T-helper 2 cell treated with Interferon-gamma antibody and Interleukin-4, amounts not matched to agents 5 μg/mL and 100 μg/mL, for 36 hours (primary cell): ENCODE data around the gene BAIAP3.

Experiments used
- DNase-seq: peaks from one replicate; pipeline ENCODE4 v3.0.0; 2021; ENCODE audit warnings: low spot score
- H3K27ac Mint-ChIP-seq: one replicate; pipeline ENCODE4 v1.8.0; 2021; ENCODE audit warnings: mild to moderate bottlenecking, mixed read lengths
- H3K27me3 Mint-ChIP-seq: one replicate; pipeline ENCODE4 v1.8.0; 2021; ENCODE audit warnings: low read depth, mixed read lengths
- H3K36me3 Mint-ChIP-seq: one replicate; pipeline ENCODE4 v1.8.0; 2021; ENCODE audit warnings: low read depth, mixed read lengths
- H3K4me1 Mint-ChIP-seq: one replicate; pipeline ENCODE4 v1.8.0; 2021; ENCODE audit warnings: low read depth, mixed read lengths
- H3K4me3 Mint-ChIP-seq: one replicate; pipeline ENCODE4 v1.8.0; 2022; ENCODE audit warnings: mild to moderate bottlenecking, moderate library complexity, mixed read lengths
- H3K9me3 Mint-ChIP-seq: one replicate; pipeline ENCODE4 v1.8.0; 2021; ENCODE audit warnings: mixed read lengths

Gene BAIAP3

GRCh38 chr16:1347962-1348361 is 14.5 kb downstream of the BAIAP3 start:
- no peak for DNase-seq
- H3K4me1 Mint-ChIP-seq = peaks cover 20% of the 10 kb centered on the region
- H3K27ac Mint-ChIP-seq = no peak overlapping the region
- H3K27me3 Mint-ChIP-seq = no peaks in the 10 kb centered on the region
- no peaks in the 10 kb centered on the region for H3K36me3 Mint-ChIP-seq
- no peak overlapping the region for H3K4me3 Mint-ChIP-seq
- no peaks in the 10 kb centered on the region for H3K9me3 Mint-ChIP-seq

GRCh38 chr16:1348441-1348840 is 15.0 kb downstream of the BAIAP3 start:
- no peaks in the 10 kb centered on the region for H3K9me3 Mint-ChIP-seq
- no peak overlapping the region for H3K4me3 Mint-ChIP-seq
- H3K36me3 Mint-ChIP-seq = no peaks in the 10 kb centered on the region
- no peak overlapping the region for H3K27ac Mint-ChIP-seq
- no peaks in the 10 kb centered on the region for H3K27me3 Mint-ChIP-seq
- peaks cover 18% of the 10 kb centered on the region for H3K4me1 Mint-ChIP-seq
- no peak for DNase-seq

DNA sequence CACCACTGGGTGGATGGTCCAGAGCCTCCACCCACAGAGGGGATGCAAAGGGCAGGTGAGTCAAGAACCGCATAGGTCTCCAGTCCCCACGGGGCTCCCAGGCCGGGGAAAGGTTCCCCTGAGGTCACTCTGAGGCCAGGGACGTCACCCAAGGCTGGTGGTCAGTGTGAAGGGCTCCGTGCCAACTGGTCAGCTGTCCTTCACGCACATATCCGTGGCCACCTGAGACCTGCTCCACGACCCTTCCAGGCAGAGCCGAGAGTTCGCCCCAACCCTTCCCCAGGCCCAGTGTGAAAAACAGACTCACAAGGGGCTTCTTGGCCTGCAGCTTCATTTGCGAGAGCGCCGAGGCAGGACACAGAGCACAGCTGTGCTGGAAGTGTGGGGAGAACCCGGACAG is 15.5 kb downstream of the BAIAP3 start:
- H3K27me3 Mint-ChIP-seq = no peaks in the 10 kb centered on the region
- H3K9me3 Mint-ChIP-seq = no peaks in the 10 kb centered on the region
- no peak for DNase-seq
- no peaks in the 10 kb centered on the region for H3K36me3 Mint-ChIP-seq
- peaks cover 17% of the 10 kb centered on the region for H3K4me1 Mint-ChIP-seq
- H3K4me3 Mint-ChIP-seq = no peak overlapping the region
- H3K27ac Mint-ChIP-seq = no peak overlapping the region

- H3K9me3 Mint-ChIP-seq = no peaks in the 10 kb centered on the region
- H3K4me3 Mint-ChIP-seq = no peak overlapping the region
- H3K36me3 Mint-ChIP-seq = no peaks in the 10 kb centered on the region
- no peak overlapping the region for H3K27ac Mint-ChIP-seq
- no peak for DNase-seq
- H3K4me1 Mint-ChIP-seq = peaks cover 17% of the 10 kb centered on the region
- no peaks in the 10 kb centered on the region for H3K27me3 Mint-ChIP-seq
These were observed 15.9 kb downstream of the BAIAP3 start for GRCh38 chr16:1349351-1349750.

DNA sequence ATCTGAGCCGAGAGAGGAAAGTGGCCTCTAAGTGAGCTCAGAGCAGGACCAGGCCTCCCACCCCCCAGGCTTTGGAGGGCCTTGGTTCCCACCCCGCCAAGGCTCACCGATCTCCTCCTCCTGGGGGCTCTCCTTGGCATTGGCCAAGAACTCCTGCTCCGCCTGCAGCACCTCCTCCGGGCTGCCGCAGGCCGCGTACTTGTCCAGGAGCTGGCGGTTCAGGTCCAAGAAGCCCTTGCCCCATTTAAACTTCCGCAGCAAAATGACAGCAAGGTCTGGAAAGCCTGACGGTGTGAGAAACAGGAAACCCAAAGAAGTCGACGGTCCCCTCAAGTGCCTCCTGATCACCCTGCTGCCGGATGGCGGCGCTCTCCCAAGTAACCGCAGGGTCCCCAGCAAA is 16.5 kb downstream of the BAIAP3 start:
- no peak overlapping the region for H3K27ac Mint-ChIP-seq
- no peak for DNase-seq
- H3K27me3 Mint-ChIP-seq = no peaks in the 10 kb centered on the region
- peaks cover 19% of the 10 kb centered on the region for H3K4me1 Mint-ChIP-seq
- H3K9me3 Mint-ChIP-seq = no peaks in the 10 kb centered on the region
- H3K4me3 Mint-ChIP-seq = peak overlapping the region; percentile 80
- no peaks in the 10 kb centered on the region for H3K36me3 Mint-ChIP-seq

GRCh38 chr16:1350691-1351090 is 17.2 kb downstream of the BAIAP3 start:
- Mint-ChIP-seq H3K27ac (peak overlapping the region; percentile 75), H3K27me3 (no peaks in the 10 kb centered on the region), H3K36me3 (no peaks in the 10 kb centered on the region), H3K4me3 (peak overlapping the region; percentile 80), H3K9me3 (no peaks in the 10 kb centered on the region), H3K4me1 (peaks cover 23% of the 10 kb centered on the region)
- no peak for DNase-seq

DNA sequence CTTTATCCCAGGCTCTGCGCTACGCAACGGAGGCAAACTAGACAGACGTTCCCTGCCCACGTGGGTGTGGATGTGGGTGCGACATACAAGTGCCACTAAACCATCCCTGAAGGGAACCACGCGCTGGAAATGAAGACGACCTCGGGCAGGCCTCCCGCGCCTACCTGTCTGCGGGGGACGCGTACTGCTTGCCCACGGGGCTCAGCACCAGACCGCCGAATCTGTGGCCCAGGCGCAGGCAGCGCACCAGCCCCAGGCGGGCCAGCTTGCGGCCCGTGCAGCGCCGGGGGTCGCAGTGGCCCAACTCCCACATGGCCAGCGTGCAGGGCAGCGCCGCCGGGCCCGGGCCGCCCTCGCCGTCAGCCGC is 17.8 kb downstream of the BAIAP3 start:
- Mint-ChIP-seq H3K9me3 (no peaks in the 10 kb centered on the region), H3K27me3 (no peaks in the 10 kb centered on the region), H3K4me1 (peaks cover 23% of the 10 kb centered on the region), H3K27ac (peak overlapping the region; percentile 75), H3K36me3 (no peaks in the 10 kb centered on the region), H3K4me3 (peak overlapping the region; percentile 80)
- DNase-seq = no peak

GRCh38 chr16:1351582-1352362 is 18.3 kb downstream of the BAIAP3 start, which contains the start of the genes GNPTG and TSR3:
Gene GNPTG (plus strand): TSS chr16:1351931. CDS start chr16:1351966, 35 bp downstream.
Gene TSR3 (minus strand): TSS chr16:1351878. CDS start chr16:1351804, 74 bp downstream.
- peak within 1 kb of the TSS; percentile 88 for H3K4me3 Mint-ChIP-seq
- DNase-seq = peak; percentile 93
- H3K36me3 Mint-ChIP-seq = no peaks in the 10 kb centered on the region
- H3K9me3 Mint-ChIP-seq = no peaks in the 10 kb centered on the region
- no peaks in the 10 kb centered on the region for H3K27me3 Mint-ChIP-seq
- peak within 1 kb of the TSS; percentile 89 for H3K27ac Mint-ChIP-seq
- peaks cover 23% of the 10 kb centered on the region for H3K4me1 Mint-ChIP-seq

GRCh38 chr16:1354815-1355540 is 21.5 kb downstream of the BAIAP3 start:
- Mint-ChIP-seq H3K27ac (peak overlapping the region; percentile 11), H3K4me3 (no peak overlapping the region), H3K4me1 (peaks cover 22% of the 10 kb centered on the region), H3K9me3 (no peaks in the 10 kb centered on the region), H3K27me3 (no peaks in the 10 kb centered on the region), H3K36me3 (no peaks in the 10 kb centered on the region)
- DNase-seq = no peak

DNA sequence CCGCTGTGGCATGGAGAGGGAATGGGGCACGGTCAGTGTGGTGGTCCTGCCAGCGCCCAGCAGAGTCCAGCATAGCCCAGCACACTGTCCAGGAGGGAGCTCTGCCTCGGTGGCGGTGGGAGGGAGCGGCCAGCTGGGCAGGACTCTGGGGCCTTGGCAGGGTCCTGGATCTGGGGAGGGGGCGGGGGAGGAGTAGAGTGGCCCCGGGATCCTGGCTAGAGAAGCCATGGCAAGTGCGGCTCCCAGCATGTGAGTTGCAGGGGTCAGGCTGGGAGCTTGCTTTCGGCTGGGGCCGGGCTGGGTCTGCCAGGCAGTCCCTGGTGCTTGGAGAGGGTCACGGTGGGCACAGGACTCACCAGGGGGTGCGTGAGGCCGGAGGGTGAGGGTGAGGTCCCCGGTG is 22.1 kb downstream of the BAIAP3 start:
- no peaks in the 10 kb centered on the region for H3K9me3 Mint-ChIP-seq
- no peaks in the 10 kb centered on the region for H3K27me3 Mint-ChIP-seq
- DNase-seq = no peak
- peaks cover 16% of the 10 kb centered on the region for H3K4me1 Mint-ChIP-seq
- peaks cover 3% of the 10 kb centered on the region for H3K36me3 Mint-ChIP-seq
- H3K4me3 Mint-ChIP-seq = no peak overlapping the region
- no peak overlapping the region for H3K27ac Mint-ChIP-seq

DNA sequence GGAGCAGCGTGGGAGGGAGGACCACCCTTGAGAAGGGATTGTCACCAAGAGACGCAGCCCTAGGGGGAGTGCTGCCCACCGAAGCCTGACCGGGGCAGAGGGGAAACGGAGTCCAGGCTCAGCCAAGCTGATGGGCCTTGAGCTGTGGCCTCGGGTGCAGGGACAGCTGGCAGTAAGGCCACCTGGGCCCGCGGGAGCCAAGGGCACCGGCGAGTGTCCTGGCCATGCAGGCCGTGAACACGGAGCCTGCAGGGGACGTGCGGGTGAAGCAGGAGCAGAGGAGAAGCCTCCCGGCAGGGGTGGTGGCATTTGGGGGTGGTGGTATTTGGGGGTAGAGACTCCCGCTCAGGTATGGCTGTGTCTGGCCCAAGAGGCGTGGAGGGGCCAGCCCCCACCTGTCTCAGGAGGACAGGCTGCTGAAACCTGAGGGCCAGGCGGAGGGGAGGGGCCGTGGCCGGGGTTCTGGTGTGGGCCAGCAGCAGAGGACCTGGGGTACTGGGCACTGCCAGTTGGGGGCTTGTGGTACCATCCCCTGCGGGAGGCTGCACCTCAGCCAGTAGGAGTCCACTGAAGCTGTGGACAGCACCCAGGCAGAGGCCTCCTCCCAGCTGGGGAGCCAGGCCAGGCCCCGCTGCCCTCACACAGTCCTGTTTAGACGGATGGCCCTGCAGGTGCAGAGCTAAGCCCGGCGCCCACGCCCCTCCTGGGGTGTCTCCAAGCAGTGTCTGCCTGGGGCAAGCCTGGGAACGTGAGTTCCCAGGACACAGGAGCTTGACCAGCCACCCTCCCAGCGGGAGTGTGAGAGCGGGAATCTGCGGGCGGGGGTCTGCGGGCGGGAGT is 22.8 kb downstream of the BAIAP3 start:
- Mint-ChIP-seq H3K27me3 (no peaks in the 10 kb centered on the region), H3K27ac (no peak overlapping the region), H3K9me3 (no peaks in the 10 kb centered on the region), H3K4me1 (peaks cover 15% of the 10 kb centered on the region), H3K36me3 (peaks cover 3% of the 10 kb centered on the region), H3K4me3 (no peak overlapping the region)
- DNase-seq = no peak

DNA sequence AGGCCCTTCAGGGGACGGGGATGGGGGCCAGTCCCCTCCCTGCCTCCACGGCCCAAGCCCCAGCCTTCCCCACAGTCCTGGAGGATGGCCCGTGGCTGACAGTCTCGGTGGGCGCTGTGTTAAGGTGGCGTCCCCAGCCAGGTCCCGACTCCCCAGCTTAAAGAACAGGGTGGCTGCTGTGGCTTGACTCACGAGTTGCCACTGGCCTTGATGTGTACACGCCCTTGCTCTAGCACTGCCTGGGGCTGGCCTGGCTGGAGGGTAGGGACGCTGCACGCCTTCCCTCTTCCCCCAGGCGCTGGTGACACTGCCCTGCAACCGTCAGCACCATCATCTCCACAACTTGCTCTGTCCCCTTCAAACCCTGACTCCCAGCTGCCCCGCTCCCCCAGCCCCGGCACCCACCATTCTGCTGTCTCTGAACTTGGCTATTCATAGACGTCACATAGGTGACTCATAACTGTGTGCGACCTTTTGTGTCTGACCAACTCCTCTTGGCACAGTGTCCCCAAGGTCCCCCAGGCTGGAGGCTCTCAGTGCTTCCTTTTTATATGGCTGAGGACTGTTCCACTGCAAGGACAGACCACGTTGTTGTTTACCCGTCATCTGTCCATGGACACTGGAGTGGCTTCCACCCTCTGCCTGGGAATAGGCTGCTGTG is 24.6 kb downstream of the BAIAP3 start:
- Mint-ChIP-seq H3K36me3 (peaks cover 3% of the 10 kb centered on the region), H3K9me3 (no peaks in the 10 kb centered on the region), H3K4me1 (peaks cover 9% of the 10 kb centered on the region), H3K27ac (no peak overlapping the region), H3K4me3 (no peak overlapping the region), H3K27me3 (no peaks in the 10 kb centered on the region)
- DNase-seq = no peak

GRCh38 chr16:1361685-1362360 is 28.4 kb downstream of the BAIAP3 start:
- no peak for DNase-seq
- Mint-ChIP-seq H3K9me3 (no peaks in the 10 kb centered on the region), H3K4me3 (no peak overlapping the region), H3K36me3 (peaks cover 16% of the 10 kb centered on the region), H3K27me3 (no peaks in the 10 kb centered on the region), H3K27ac (no peak overlapping the region), H3K4me1 (no peaks in the 10 kb centered on the region)
